ENCODE measurements around the gene EEF1A2. TPM values are rescaled to one million over a fixed set of nuclear protein-coding genes. Genes with fewer than 3 reads are reported as not detected.

Gene EEF1A2
- total RNA-seq, 2 experiments from 2014 or later, result not detected

DNA sequence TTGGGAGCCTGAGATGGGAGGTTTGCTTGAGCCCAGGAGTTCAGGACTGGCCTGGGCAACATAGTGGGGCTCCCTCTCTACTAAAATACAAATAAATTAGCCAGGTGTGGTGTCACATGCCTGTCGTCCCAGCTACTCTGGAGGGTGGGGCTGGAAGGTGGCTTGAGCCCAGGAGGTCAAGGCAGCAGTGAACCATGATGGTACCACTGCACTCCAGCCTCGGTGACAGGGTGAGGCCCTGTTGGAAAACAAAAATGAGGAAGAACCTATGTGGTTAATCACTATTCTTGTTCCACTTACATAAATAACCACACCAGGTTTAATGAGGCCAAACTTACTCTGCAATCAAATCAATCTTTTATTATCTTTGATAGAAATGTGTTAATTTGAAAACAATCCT is 27.1 kb upstream of the EEF1A2 start:
- Mint-ChIP-seq H3K36me3 (ENCODE audit: low read depth) (peaks cover 30% of the 10 kb centered on the region), H3K4me1 (ENCODE audit: low read depth) (peaks cover 4% of the 10 kb centered on the region), H3K4me3 (no peak overlapping the region), H3K9me3 (ENCODE audit: insufficient read depth) (no peaks in the 10 kb centered on the region), H3K27ac (no peak overlapping the region), H3K27me3 (ENCODE audit: low read depth) (peaks cover 3% of the 10 kb centered on the region)
- ATAC-seq (no peak), DNase-seq (no peak)
- POLR2A ChIA-PET, result no interaction called here
- CTCF ChIA-PET, result no interaction called here

DNA sequence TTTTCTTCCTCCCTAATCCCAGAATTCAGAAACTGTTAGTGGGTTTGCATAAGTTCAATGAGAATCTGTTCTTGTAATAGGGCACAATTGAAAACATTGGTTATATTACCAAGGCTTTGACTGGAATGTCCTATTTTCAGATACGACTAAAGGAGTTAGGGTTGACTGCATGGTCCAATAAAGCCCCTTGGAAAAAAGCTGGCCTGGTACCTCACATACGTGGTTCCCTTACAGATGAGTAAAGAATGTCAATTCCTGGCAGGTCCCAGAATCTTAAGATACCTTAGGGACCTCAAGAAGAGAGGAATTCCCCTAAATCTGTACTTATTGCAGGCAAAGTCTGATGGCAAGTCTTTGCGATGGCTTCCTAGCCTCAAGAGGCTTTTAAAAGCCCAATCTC is 26.3 kb upstream of the EEF1A2 start:
- Mint-ChIP-seq H3K36me3 (ENCODE audit: low read depth) (peaks cover 30% of the 10 kb centered on the region), H3K4me3 (no peak overlapping the region), H3K4me1 (ENCODE audit: low read depth) (peaks cover 4% of the 10 kb centered on the region), H3K9me3 (ENCODE audit: insufficient read depth) (no peaks in the 10 kb centered on the region), H3K27me3 (ENCODE audit: low read depth) (peaks cover 3% of the 10 kb centered on the region), H3K27ac (no peak overlapping the region)
- POLR2A ChIA-PET, result no interaction called here
- ATAC-seq, result no peak
- CTCF ChIA-PET, result no interaction called here
- no peak for DNase-seq

DNA sequence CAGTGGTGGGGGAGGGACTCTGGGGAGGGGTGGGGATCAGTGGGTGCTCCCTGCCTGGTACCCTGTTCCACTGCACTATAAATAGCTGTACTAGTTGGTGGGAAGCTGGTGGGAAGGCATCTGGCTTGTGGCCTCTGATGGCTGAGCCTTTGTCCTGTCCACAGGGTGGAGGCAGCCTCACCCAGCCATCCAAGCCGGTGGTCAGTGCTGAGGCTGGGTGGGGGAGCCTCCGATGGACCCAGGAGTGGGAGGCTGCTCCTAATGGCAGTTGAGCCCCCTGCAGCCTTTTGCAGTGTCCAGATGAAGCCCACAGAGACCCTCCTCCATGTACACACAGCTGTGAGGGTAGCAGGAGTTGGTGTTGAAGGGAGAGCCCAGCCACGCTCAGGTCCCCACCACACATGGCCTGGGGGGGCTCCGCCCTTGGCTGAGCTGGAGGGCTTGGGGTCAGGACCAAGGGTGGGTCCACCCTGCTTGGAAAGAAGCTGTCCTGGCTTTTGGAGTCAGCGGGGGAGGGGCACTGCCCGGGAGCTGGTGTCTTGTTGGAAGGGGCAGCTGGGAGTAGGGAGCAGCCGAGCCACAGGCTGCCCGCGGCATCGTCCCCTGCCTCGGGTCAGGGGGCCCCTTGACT is 24.2 kb upstream of the EEF1A2 start:
- ATAC-seq (no peak), DNase-seq (no peak)
- CTCF ChIA-PET, result interaction anchor here (1.4 kb wide), 1 partner anchor 14 kb away, joined by 7 read pairs; the partner anchor contains the start of gene PTK6
- peaks cover 3% of the 10 kb centered on the region for H3K27me3 Mint-ChIP-seq (ENCODE audit: low read depth)
- POLR2A ChIA-PET, result interaction anchor here (1.1 to 2.4 kb wide), 3 partner anchors 12 to 23 kb away, joined by 3 to 15 read pairs (median 4); partner anchors contain the start of gene PTK6
- H3K4me3 Mint-ChIP-seq, result no peak overlapping the region
- peaks cover 9% of the 10 kb centered on the region for H3K4me1 Mint-ChIP-seq (ENCODE audit: low read depth)
- peaks cover 30% of the 10 kb centered on the region for H3K36me3 Mint-ChIP-seq (ENCODE audit: low read depth)
- no peaks in the 10 kb centered on the region for H3K9me3 Mint-ChIP-seq (ENCODE audit: insufficient read depth)
- H3K27ac Mint-ChIP-seq, result no peak overlapping the region

DNA sequence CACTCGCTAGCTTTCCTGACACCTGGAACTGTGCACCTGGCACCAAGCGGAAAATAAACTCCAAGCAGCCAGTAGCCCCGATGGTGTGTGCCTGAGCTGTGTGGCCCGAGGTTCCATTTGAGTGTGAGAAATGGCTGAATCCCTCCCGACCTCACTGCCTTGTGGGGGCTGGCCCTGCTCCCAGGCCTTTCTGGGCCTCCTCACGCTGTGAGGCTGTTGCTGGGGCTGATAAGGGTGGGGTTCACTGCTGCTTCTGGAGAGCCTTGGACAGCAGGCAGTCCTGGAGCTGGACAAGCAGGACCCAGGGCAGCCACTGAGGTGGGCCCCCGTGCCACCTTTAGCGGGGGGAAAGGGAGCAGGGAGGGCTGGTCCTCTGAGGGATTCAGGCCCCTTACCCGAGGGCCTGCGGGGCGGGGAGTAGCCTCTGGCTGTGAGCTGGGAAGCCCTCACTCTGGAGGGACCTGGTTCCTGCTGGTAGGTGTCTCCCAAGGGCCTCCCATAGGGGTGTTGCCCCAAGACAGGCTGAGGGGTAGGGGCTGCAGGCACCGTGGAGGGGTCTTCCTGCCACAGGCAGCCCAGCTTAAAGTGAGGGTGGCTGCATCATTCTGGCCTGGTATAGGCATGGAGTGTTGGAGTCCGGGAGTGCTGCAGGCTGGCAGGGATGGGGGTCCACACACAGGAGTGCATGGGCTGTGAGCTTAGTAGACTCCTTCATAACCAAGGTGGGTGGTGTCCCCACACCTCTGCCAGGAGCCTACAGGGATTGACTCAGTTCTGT is 23.4 kb upstream of the EEF1A2 start:
- peaks cover 4% of the 10 kb centered on the region for H3K27me3 Mint-ChIP-seq (ENCODE audit: low read depth)
- H3K27ac Mint-ChIP-seq, result peak overlapping the region; percentile 46
- no peaks in the 10 kb centered on the region for H3K9me3 Mint-ChIP-seq (ENCODE audit: insufficient read depth)
- ATAC-seq (no peak), DNase-seq (no peak)
- peaks cover 30% of the 10 kb centered on the region for H3K36me3 Mint-ChIP-seq (ENCODE audit: low read depth)
- H3K4me3 Mint-ChIP-seq, result peak overlapping the region; percentile 57
- H3K4me1 Mint-ChIP-seq (ENCODE audit: low read depth), result peaks cover 9% of the 10 kb centered on the region
- ChIA-PET POLR2A (interaction anchor here (0.9 to 2.4 kb wide), 8 partner anchors 13 to 343 kb away, joined by 3 to 15 read pairs (median 4); partner anchors contain the start of genes PTK6 and TPD52L2), CTCF (interaction anchor here (1.4 to 2.1 kb wide), 3 partner anchors 15 to 119 kb away, joined by 6 to 12 read pairs (median 7); partner anchors contain the start of gene PTK6)

DNA sequence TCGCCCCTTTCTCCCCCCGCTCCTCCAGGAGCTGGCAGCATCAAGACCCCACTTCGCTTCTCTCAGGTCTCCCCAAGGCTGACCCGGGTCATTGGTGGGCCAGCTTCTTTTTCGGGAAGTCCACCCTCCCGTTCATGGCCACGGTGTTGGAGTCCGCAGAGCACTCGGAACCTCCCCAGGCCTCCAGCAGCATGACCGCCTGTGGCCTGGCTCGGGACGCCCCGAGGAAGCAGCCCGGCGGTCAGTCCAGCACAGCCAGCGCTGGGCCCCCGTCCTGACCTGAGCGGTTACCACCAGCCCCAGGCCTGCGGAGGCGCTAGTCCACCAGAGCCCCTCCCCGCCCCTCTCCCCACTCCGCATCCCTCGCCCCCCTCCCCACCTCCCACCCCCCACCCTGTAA is 22.7 kb upstream of the EEF1A2 start:
- peaks cover 30% of the 10 kb centered on the region for H3K36me3 Mint-ChIP-seq (ENCODE audit: low read depth)
- ATAC-seq (no peak), DNase-seq (no peak)
- peak overlapping the region; percentile 75 for H3K4me3 Mint-ChIP-seq
- H3K27ac Mint-ChIP-seq, result peak overlapping the region; percentile 79
- H3K4me1 Mint-ChIP-seq (ENCODE audit: low read depth), result peaks cover 9% of the 10 kb centered on the region
- CTCF ChIA-PET, result interaction anchor here (0.6 to 2.1 kb wide), 5 partner anchors 16 to 539 kb away, joined by 3 to 13 read pairs (median 6); partner anchors contain the start of gene PTK6
- POLR2A ChIA-PET, result interaction anchor here (0.5 to 2.1 kb wide), 27 partner anchors 8 to 557 kb away, joined by 3 to 22 read pairs (median 4); partner anchors contain the start of genes DNAJC5, PTK6, RGS19 and TPD52L2
- peaks cover 8% of the 10 kb centered on the region for H3K27me3 Mint-ChIP-seq (ENCODE audit: low read depth)
- H3K9me3 Mint-ChIP-seq (ENCODE audit: insufficient read depth), result no peaks in the 10 kb centered on the region

DNA sequence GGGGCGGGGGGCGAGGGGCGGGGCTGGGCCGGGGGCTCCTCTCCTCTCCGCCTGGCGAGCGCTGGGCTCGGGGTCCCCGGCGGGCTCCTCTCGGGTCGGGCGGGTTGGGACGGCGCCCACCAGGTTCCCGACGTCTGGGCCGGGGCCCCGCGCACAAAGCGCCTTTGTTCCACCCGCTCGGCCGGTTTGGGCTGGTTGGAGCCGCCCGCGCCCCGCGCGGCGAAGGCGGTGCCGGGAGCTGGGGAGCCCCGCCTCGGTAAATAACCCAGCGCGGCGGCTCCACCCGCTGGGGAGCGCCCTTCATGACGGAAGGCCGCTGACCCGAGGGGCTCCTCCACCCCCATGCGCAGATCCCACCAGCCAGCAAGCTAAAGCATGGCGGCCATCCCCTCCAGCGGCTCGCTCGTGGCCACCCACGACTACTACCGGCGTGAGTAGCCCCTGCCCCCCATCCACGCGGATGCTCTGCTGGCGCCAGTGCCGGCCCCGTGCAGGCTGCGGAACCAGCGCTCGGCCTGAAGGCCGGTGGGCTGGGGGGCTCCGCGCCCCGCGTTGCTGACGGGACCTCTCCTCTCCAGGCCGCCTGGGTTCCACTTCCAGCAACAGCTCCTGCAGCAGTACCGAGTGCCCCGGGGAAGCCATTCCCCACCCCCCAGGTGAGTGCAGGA is 22.2 kb upstream of the EEF1A2 start:
- Mint-ChIP-seq H3K4me1 (ENCODE audit: low read depth) (peaks cover 9% of the 10 kb centered on the region), H3K9me3 (ENCODE audit: insufficient read depth) (no peaks in the 10 kb centered on the region), H3K27ac (peak overlapping the region; percentile 79), H3K27me3 (ENCODE audit: low read depth) (peaks cover 8% of the 10 kb centered on the region), H3K4me3 (peak overlapping the region; percentile 75), H3K36me3 (ENCODE audit: low read depth) (peaks cover 30% of the 10 kb centered on the region)
- ChIA-PET POLR2A (interaction anchor here (0.5 to 2.1 kb wide), 28 partner anchors 8 to 558 kb away, joined by 3 to 22 read pairs (median 4); partner anchors contain the start of genes DNAJC5, PTK6, RGS19 and SRMS), CTCF (interaction anchor here (0.6 to 2.1 kb wide), 9 partner anchors 8 to 539 kb away, joined by 3 to 13 read pairs (median 4); partner anchors contain the start of genes PTK6 and RTEL1)
- DNase-seq (peak; percentile 84), ATAC-seq (peak; percentile 65)

DNA sequence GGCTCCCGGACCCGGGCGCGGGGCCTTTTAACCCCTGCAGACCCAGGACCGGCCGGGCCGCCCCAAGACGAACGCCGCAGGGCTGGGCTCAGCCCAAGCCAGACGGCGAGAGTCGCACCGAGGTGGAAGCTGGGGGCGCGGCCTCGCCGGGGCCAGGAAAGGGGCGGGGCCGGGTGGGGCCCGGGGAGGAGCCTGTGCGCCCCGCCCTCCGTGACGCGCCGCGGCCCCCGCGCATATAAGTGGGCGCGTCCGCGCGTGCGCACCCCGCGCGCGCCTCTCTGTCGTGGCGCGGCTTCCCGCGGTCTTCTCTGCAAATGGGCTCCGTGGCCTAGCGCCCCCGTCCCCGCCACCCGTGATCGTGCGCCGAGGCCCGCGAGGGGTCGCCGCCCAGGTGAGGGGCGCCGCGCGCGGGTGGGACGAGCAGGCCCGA is 21.6 kb upstream of the EEF1A2 start, which contains the start of gene PPDPF:
Gene PPDPF (plus strand): TSS at position 262 of the 430 bp plus-strand sequence. CDS start 544 bp downstream, outside the sequence.
- H3K4me1 Mint-ChIP-seq (ENCODE audit: low read depth), result peaks cover 9% of the 10 kb centered on the region
- peaks cover 30% of the 10 kb centered on the region for H3K36me3 Mint-ChIP-seq (ENCODE audit: low read depth)
- H3K27me3 Mint-ChIP-seq (ENCODE audit: low read depth), result peaks cover 8% of the 10 kb centered on the region
- CTCF ChIA-PET, result interaction anchor here (0.7 to 2.1 kb wide), 8 partner anchors 8 to 454 kb away, joined by 3 to 13 read pairs (median 5); partner anchors contain the start of genes PTK6 and RTEL1
- peak within 1 kb of the TSS; percentile 77 for H3K4me3 Mint-ChIP-seq
- H3K27ac Mint-ChIP-seq, result peak within 1 kb of the TSS; percentile 81
- DNase-seq (peak; percentile 87), ATAC-seq (peak; percentile 83)
- H3K9me3 Mint-ChIP-seq (ENCODE audit: insufficient read depth), result no peaks in the 10 kb centered on the region
- POLR2A ChIA-PET, result interaction anchor here (0.9 to 2.1 kb wide), 15 partner anchors 9 to 419 kb away, joined by 3 to 22 read pairs (median 6); partner anchors contain the start of genes DNAJC5, PTK6, SRMS and TPD52L2

DNA sequence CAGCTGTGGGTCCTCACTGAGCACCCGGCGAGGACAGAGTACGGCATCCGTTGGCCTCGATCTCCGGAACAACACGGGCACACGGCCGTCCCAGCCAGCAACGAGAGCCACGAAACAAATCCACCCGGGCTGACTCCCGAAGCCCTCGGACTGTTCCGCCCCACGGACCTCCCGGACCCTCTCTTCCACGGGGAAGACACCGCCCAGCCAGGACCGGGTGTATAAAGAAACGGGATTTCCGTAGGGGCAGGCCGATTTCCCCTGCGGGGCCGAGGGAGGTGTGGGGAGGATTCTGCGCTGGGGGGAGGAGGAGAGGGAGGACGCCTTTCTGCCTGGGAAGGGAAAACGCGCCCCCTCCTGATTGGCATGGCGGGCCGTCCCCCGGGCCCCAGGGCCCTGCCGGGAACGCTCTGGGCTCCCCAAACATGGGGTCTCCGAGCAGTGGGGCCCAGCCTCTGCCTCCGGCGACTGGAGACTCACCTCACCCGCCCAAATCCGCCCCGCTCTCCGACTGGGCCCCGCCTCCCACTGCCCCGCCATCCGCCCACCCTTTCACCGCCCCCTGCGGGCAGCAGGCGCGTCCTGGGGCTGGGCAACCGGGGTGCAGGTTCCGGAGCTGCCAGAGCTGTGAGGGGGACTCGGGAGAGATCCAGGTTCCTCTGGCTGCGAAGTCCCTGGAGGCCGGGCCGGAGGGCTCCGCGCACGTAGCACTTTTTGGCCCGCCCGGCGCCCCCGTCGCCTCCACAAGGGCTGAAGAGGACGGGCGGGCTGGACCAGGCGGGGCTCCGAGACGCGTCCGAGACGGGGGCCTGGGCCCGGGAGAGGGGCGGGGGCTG is 21.0 kb upstream of the EEF1A2 start:
- ChIA-PET POLR2A (interaction anchor here (1.0 to 2.1 kb wide), 5 partner anchors 9 to 121 kb away, joined by 6 to 22 read pairs (median 11); partner anchors contain the start of genes PTK6 and SRMS), CTCF (interaction anchor here (0.7 to 2.1 kb wide), 8 partner anchors 9 to 454 kb away, joined by 3 to 13 read pairs (median 4); partner anchors contain the start of genes PTK6 and RTEL1)
- Mint-ChIP-seq H3K4me3 (peak overlapping the region; percentile 77), H3K4me1 (ENCODE audit: low read depth) (peaks cover 9% of the 10 kb centered on the region), H3K27me3 (ENCODE audit: low read depth) (peaks cover 10% of the 10 kb centered on the region), H3K36me3 (ENCODE audit: low read depth) (peaks cover 29% of the 10 kb centered on the region), H3K9me3 (ENCODE audit: insufficient read depth) (no peaks in the 10 kb centered on the region), H3K27ac (peak overlapping the region; percentile 77)
- DNase-seq (peak; percentile 80), ATAC-seq (peak; percentile 68)

DNA sequence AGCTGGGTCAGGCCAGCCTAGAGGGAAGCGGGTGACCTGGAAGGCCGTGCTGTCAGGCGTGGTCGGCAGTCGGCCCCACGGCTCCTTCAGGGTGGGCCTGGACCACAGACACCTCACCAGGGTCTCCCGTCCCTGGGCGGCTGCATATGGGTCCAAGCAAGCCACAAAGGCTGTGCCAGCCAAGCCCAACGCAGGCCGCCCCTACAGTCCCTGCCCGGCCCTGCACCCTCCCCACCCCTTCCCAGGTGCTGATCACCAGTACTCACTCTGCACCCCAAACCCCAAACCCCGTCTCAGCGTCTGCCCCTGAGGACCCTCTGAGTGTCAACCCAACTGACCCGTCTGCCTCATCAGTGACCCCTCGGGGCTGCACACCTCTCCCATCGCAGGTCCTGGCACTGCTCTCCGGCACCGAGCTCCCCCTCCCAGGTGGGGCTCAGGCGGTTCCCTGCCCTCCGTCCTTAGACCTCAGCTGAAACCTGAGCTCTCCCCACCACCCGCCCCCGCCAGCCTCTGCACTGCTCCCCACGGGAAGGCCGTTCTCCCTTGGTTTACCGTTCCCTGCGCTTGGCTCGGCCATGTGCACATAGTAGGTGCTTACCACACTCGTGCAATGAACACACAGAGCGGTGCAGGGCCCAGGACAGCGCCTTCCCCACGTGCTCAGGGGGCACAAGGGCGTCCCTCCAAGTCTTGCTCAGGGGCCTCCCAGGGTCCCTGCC is 20.2 kb upstream of the EEF1A2 start:
- Mint-ChIP-seq H3K27ac (peak overlapping the region; percentile 77), H3K9me3 (ENCODE audit: insufficient read depth) (no peaks in the 10 kb centered on the region), H3K4me1 (ENCODE audit: low read depth) (peaks cover 9% of the 10 kb centered on the region), H3K4me3 (peak overlapping the region; percentile 77), H3K27me3 (ENCODE audit: low read depth) (peaks cover 12% of the 10 kb centered on the region), H3K36me3 (ENCODE audit: low read depth) (peaks cover 26% of the 10 kb centered on the region)
- DNase-seq, result no peak
- ATAC-seq, result no peak
- POLR2A ChIA-PET, result no interaction called here
- CTCF ChIA-PET, result interaction anchor here (1.3 kb wide), 1 partner anchor 18 kb away, joined by 4 read pairs; the partner anchor contains the start of gene PTK6

DNA sequence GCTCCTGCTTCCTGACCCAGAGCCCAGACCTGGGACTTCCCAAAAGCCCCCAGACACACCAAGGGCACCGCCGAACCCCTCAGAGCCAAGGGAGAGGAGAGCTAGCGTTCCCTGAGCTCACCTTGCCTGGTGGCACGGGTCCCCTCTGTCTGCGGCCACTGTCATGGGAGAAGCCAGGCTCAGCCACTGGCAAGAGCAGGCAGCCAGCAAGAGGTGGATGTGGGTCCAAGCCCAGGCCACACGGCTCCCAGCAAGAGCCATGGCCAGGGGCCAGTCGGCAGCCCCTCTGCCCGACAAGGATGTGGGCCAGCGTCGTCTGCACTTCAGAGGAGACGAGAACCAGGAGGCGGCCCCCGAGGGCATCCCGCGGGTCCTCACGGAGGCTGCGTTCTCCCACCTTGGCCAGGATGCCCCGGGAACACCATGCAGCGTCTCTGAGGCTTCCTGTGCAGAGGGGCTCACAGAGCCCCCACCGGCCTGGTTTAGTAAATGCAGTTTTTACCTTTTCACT is 19.5 kb upstream of the EEF1A2 start:
- DNase-seq, result no peak
- Mint-ChIP-seq H3K36me3 (ENCODE audit: low read depth) (peaks cover 20% of the 10 kb centered on the region), H3K9me3 (ENCODE audit: insufficient read depth) (no peaks in the 10 kb centered on the region), H3K4me1 (ENCODE audit: low read depth) (peaks cover 9% of the 10 kb centered on the region), H3K27me3 (ENCODE audit: low read depth) (peaks cover 12% of the 10 kb centered on the region), H3K27ac (no peak overlapping the region), H3K4me3 (no peak overlapping the region)
- ATAC-seq, result no peak
- ChIA-PET CTCF (interaction anchor here (1.2 to 1.3 kb wide), 2 partner anchors 19 to 455 kb away, joined by 3 to 4 read pairs; partner anchors contain the start of gene PTK6), POLR2A (no interaction called here)

Measured in activated CD8-positive, alpha-beta T cell treated with anti-CD3 and anti-CD28 coated beads, Interleukin-2, amount 10 ng/mL, durations not matched to agents 7 days and 5 days (primary cell).